Eye (tissue), 1 donor: Measurements from ENCODE around the gene GLP2R.
A peak's percentile ranks its signal among the peaks of the same experiment; 100 is the strongest.
"Not testable (repeated sequence)": the region's sequence is repeated elsewhere in the genome, so short reads cannot be mapped to it uniquely, and the experiment has no call there.

Source experiments
- DNase-seq: peaks from one replicate; pipeline ENCODE4 v3.0.0-alpha.2; 2015

GLP2R gene

GRCh38 chr17:9900784-9901183 lies 75.1 kb downstream of the GLP2R start:
- DNase-seq = peak; percentile 48

- peak; percentile 70 for DNase-seq
Observed at GRCh38 chr17:9902120-9902519, 76.4 kb downstream of the GLP2R start.

GRCh38 chr17:9904277-9905077 lies 78.8 kb downstream of the GLP2R start:
- DNase-seq = no peak

GRCh38 chr17:9905078-9905415 lies 79.3 kb downstream of the GLP2R start, which contains the start of gene RCVRN:
Gene RCVRN (minus strand): TSS chr17:9905271. CDS start chr17:9905180, 91 bp downstream.
- no peak for DNase-seq

GRCh38 chr17:9905902-9906301 lies 80.2 kb downstream of the GLP2R start:
- peak; percentile 59 for DNase-seq

GRCh38 chr17:9906616-9907015 lies 80.9 kb downstream of the GLP2R start:
- DNase-seq = no peak

- no peak for DNase-seq
Observed at GRCh38 chr17:9907131-9907530, 81.4 kb downstream of the GLP2R start.

GRCh38 chr17:9907883-9908648 lies 82.3 kb downstream of the GLP2R start:
- peak; percentile 67 for DNase-seq

GRCh38 chr17:9908649-9909042 lies 82.9 kb downstream of the GLP2R start:
- DNase-seq = no peak

- DNase-seq = no peak
Observed at GRCh38 chr17:9911089-9911488, 85.4 kb downstream of the GLP2R start.

- no peak for DNase-seq
Observed at GRCh38 chr17:9912121-9913099, 86.7 kb downstream of the GLP2R start.

GRCh38 chr17:9913476-9913875 lies 87.8 kb downstream of the GLP2R start:
- DNase-seq = no peak

GRCh38 chr17:9916108-9916507 lies 90.4 kb downstream of the GLP2R start:
- no peak for DNase-seq

- DNase-seq = no peak
Observed at GRCh38 chr17:9917131-9917530, 91.4 kb downstream of the GLP2R start.

- DNase-seq = no peak
Observed at GRCh38 chr17:9917801-9918200, 92.1 kb downstream of the GLP2R start.

GRCh38 chr17:9918352-9918751 lies 92.6 kb downstream of the GLP2R start:
- DNase-seq = no peak

GRCh38 chr17:9918804-9919352 lies 93.2 kb downstream of the GLP2R start:
- peak; percentile 35 for DNase-seq

GRCh38 chr17:9921216-9921615 lies 95.5 kb downstream of the GLP2R start:
- not testable (repeated sequence) for DNase-seq

- no peak for DNase-seq
Observed at GRCh38 chr17:9922012-9922848, 96.5 kb downstream of the GLP2R start.

- peak; percentile 95 for DNase-seq
Observed at GRCh38 chr17:9924735-9925191, 99.0 kb downstream of the GLP2R start.

- DNase-seq = no peak
Observed at GRCh38 chr17:9925457-9925856, 99.7 kb downstream of the GLP2R start.
